ENCODE measurements around the gene TNRC18. TPM values are rescaled to one million over a fixed set of nuclear protein-coding genes. Genes with fewer than 3 reads are reported as not detected.

The TNRC18 gene
- polyA plus RNA-seq, 3 donors: 0.64 to 49.9 (median 0.70) TPM

DNA sequence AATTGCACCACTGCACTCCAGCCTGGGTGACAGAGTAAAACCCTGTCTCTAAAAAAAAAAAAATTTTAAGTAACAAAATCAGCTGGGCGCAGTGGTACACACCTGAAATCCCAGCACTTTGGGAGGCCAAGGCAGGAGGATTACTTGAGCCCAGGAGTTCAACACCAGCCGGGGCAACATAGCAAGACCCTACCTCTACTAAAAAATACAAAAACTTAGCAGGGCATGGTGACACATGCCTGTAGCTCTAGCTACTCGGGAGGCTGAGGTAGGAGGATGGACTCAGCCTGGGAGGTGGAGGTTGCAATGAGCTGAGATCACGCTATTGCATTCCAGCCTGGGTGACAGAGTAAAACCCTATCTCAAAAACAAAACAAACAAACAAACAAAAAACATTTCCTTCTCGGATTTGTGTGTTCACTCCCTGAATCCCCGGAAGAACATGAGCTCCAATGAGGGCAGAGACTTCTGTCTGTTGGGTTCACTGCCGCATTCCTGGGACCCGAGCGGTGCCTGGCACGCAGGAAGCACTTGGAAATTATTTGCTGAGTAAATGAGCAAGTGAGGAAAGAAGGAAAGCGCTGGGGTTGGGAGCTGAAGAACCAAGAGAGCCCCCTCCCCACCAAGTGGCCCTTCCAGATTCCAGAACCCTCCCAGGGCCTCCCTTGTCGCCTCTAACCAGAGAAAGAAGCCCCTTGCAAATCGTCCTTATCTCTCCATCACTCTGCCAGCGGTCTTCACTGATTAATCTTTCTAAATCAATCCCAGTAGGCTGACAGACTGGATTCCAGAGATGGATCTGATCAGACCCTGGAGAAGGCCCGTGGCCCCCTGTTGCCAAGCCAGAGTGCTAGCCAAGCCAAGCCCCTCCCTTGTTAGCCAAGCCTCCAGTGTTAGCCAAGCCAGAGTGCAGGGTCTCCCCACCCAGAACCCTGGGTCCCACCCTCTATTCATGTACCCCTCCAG, 6.2 kb downstream of the TNRC18 start:
- TF ChIP-seq, protein P1, sequence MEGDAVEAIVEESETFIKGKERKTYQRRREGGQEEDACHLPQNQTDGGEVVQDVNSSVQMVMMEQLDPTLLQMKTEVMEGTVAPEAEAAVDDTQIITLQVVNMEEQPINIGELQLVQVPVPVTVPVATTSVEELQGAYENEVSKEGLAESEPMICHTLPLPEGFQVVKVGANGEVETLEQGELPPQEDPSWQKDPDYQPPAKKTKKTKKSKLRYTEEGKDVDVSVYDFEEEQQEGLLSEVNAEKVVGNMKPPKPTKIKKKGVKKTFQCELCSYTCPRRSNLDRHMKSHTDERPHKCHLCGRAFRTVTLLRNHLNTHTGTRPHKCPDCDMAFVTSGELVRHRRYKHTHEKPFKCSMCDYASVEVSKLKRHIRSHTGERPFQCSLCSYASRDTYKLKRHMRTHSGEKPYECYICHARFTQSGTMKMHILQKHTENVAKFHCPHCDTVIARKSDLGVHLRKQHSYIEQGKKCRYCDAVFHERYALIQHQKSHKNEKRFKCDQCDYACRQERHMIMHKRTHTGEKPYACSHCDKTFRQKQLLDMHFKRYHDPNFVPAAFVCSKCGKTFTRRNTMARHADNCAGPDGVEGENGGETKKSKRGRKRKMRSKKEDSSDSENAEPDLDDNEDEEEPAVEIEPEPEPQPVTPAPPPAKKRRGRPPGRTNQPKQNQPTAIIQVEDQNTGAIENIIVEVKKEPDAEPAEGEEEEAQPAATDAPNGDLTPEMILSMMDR (IDR thresholded peaks at IDR 0.05): no peak
- H3K4me2 ChIP-seq (replicated peaks; ENCODE audit: extremely low read depth, low read length, poor library complexity, severe bottlenecking): peak overlapping the region; percentile 98
- peaks cover 93% of the 10 kb centered on the region for H4K20me1 ChIP-seq (ENCODE audit: insufficient read depth, low read length)
- no peaks in the 10 kb centered on the region for H3K9me3 ChIP-seq (replicated peaks in 1 of 2; ENCODE audit: control insufficient read depth in 1 of 2, insufficient read depth in 1 of 2, low read length in 2 of 2)
- Mint-ChIP-seq H3K36me3 (peaks cover 19 to 33% of the 10 kb centered on the region in 2 donors), H3K4me1 (peaks cover 43% of the 10 kb centered on the region), H3K27ac (no peak overlapping the region), H3K27me3 (ENCODE audit: low read depth in 3 of 3) (peaks cover 0 to 5% (median 0%) of the 10 kb centered on the region in 3 donors), H3K9me3 (peaks cover 0 to 3% (median 0%) of the 10 kb centered on the region in 7 donors), H3K4me3 (peak overlapping the region; percentile 9 to 93)
- H3K4me3 ChIP-seq (replicated peaks in 1 of 3; ENCODE audit: low read depth in 2 of 3, low read length in 3 of 3): peak overlapping the region in 1 of 3 experiments; percentile 100
- no peak overlapping the region for H3K9ac ChIP-seq (ENCODE audit: insufficient read depth, low read length, poor library complexity, severe bottlenecking)
- intact Hi-C loops (cut with micrococcal nuclease): no loop called here
- no peak overlapping the region for H3K27ac ChIP-seq (ENCODE audit: low read depth in 1 of 2, low read length in 2 of 2)
- H3K27me3 ChIP-seq (ENCODE audit: control insufficient read depth in 2 of 2, insufficient read depth in 2 of 2, low read length in 2 of 2): no peaks in the 10 kb centered on the region
- peaks cover 98% of the 10 kb centered on the region for H3K79me2 ChIP-seq (ENCODE audit: insufficient read depth, low read length)
- peaks cover 0 to 7% of the 10 kb centered on the region in 2 donors for H3K36me3 ChIP-seq (replicated peaks in 1 of 2; ENCODE audit: control insufficient read depth in 1 of 2, insufficient read depth in 2 of 2, low read length in 2 of 2)
- peaks cover 30 to 36% of the 10 kb centered on the region in 2 donors for H3K4me1 ChIP-seq (ENCODE audit: control insufficient read depth in 1 of 2, insufficient read depth in 2 of 2, low read length in 2 of 2)
- no peak overlapping the region for H2AFZ ChIP-seq (ENCODE audit: insufficient read depth, low read depth, low read length, poor library complexity, severe bottlenecking)
- no peak for DNase-seq
- WGBS (ENCODE audit: insufficient coverage): 33% methylated on average over 6 of the region's 15 CpGs

DNA sequence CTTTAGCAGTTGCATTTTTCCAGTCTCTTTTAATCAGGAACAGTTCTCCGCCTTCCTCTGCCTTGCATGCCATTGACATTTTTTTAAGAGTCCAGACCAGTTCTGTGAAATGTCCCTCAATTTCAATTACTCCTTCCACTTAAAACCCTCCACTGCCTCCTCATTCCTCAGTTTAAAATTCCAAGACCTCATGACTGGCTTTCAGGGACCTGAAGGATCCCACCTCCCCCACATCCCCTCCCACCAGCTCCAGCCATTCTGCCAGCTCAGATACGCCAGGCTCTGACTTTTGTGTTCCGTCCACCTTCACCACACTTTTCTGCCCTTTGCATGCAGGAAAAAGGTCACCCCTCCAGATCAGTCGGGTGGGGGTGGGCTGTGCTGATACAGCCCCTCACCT, 8.7 kb downstream of the TNRC18 start:
- peaks cover 98% of the 10 kb centered on the region for H3K79me2 ChIP-seq (ENCODE audit: insufficient read depth, low read length)
- Mint-ChIP-seq H3K4me1 (peaks cover 51% of the 10 kb centered on the region), H3K36me3 (peaks cover 21 to 52% of the 10 kb centered on the region in 2 donors), H3K9me3 (peaks cover 0 to 2% (median 0%) of the 10 kb centered on the region in 7 donors), H3K27ac (peak overlapping the region in 3 of 7 donors; percentile 2 to 67 (median 32)), H3K4me3 (no peak overlapping the region), H3K27me3 (ENCODE audit: low read depth in 3 of 3) (peaks cover 0 to 5% (median 0%) of the 10 kb centered on the region in 3 donors)
- H3K27me3 ChIP-seq (ENCODE audit: control insufficient read depth in 2 of 2, insufficient read depth in 2 of 2, low read length in 2 of 2): no peaks in the 10 kb centered on the region
- no peak for DNase-seq
- peaks cover 98% of the 10 kb centered on the region for H4K20me1 ChIP-seq (ENCODE audit: insufficient read depth, low read length)
- no peak overlapping the region for H2AFZ ChIP-seq (ENCODE audit: insufficient read depth, low read depth, low read length, poor library complexity, severe bottlenecking)
- intact Hi-C loops (cut with micrococcal nuclease): no loop called here
- H3K9ac ChIP-seq (ENCODE audit: insufficient read depth, low read length, poor library complexity, severe bottlenecking): no peak overlapping the region
- WGBS (ENCODE audit: insufficient coverage): 96% methylated on average over 3 of the region's 4 CpGs
- no peak overlapping the region for H3K27ac ChIP-seq (ENCODE audit: low read depth in 1 of 2, low read length in 2 of 2)
- H3K36me3 ChIP-seq (replicated peaks in 1 of 2; ENCODE audit: control insufficient read depth in 1 of 2, insufficient read depth in 2 of 2, low read length in 2 of 2): peaks cover 0 to 7% of the 10 kb centered on the region in 2 donors
- H3K9me3 ChIP-seq (replicated peaks in 1 of 2; ENCODE audit: control insufficient read depth in 1 of 2, insufficient read depth in 1 of 2, low read length in 2 of 2): no peaks in the 10 kb centered on the region
- H3K4me1 ChIP-seq (ENCODE audit: control insufficient read depth in 1 of 2, insufficient read depth in 2 of 2, low read length in 2 of 2): peaks cover 30 to 34% of the 10 kb centered on the region in 2 donors
- H3K4me3 ChIP-seq (replicated peaks in 1 of 3; ENCODE audit: low read depth in 2 of 3, low read length in 3 of 3): no peak overlapping the region
- TF ChIP-seq, protein P1 (IDR thresholded peaks at IDR 0.05): no peak
- H3K4me2 ChIP-seq (replicated peaks; ENCODE audit: extremely low read depth, low read length, poor library complexity, severe bottlenecking): no peak overlapping the region

Data from CD14-positive monocyte (primary cell).